ENCODE measurements around the gene TMEM171.

- TF ChIP-seq POLR2A (IDR thresholded peaks at IDR 0.05; ENCODE audit: low read length) (no peak), GATA1 (IDR thresholded peaks at IDR 0.05; ENCODE audit: low read depth, low read length) (no peak)
Observed at GRCh38 chr5:73100109-73100508, 20.3 kb upstream of the TMEM171 start.
